Mucosa of descending colon (tissue), 3 donors: ENCODE measurements around the gene TH. TPM values are rescaled to one million over a fixed set of nuclear protein-coding genes. Genes with fewer than 3 reads are reported as not detected.

Experiments used
- ATAC-seq: fragments of 200-7000 bp; cut with Tn5 transposase; one replicate; pipeline ENCODE4 v1.9.1; 2020; ENCODE audit warnings: mild to moderate bottlenecking, moderate library complexity
- DNase-seq, 3 donors: peaks; one replicate each; pipeline ENCODE4 v3.0.0-alpha.2; 2020
- H3K36me3 ChIP-seq: fragments of 200-600 bp; one replicate; pipeline ENCODE4 v1.8.0; 2021; ENCODE audit warnings: low read depth, mild to moderate bottlenecking
- H3K4me1 ChIP-seq: fragments of 200-600 bp; one replicate; pipeline ENCODE4 v1.8.0; 2021; ENCODE audit warnings: low read depth, mild to moderate bottlenecking
- H3K4me3 ChIP-seq: fragments of 200-600 bp; one replicate; pipeline ENCODE4 v1.8.0; 2021; ENCODE audit warnings: mild to moderate bottlenecking
- H3K9me3 ChIP-seq: fragments of 200-600 bp; one replicate; pipeline ENCODE4 v1.8.0; 2021; ENCODE audit warnings: mild to moderate bottlenecking
- CTCF ChIP-seq: fragments of 200-600 bp; IDR thresholded peaks from one replicate; pipeline ENCODE4 v1.8.0; 2022; ENCODE audit warnings: antibody characterized with exemption, mild to moderate bottlenecking
- intact Hi-C, 2 donors: fragments of 100-400 bp; cut with DNase I in 1 of 2; cut with micrococcal nuclease in 1 of 2; formaldehyde crosslinking; loops; one replicate each; pipeline versions ENCODE4 v1.11.0 to v1.11.1; 2022; cut with DNase I, micrococcal nuclease
- total RNA-seq, 3 donors: library from RNA; stranded (reverse); fragmentation: NEBNext Ultra II Directional in 2 of 3; extraction: Animal tissue kit (Norgen Biotek cat#: 25700) in 2 of 3; gene quantifications; one replicate each; pipeline versions ENCODE4 v1.2.1 to v1.2.4, GENCODE V29; 2021 to 2023
- donor health status: DM: no; HTN: no; CAD: no; lungs with moderate emphysema.
- donor health status: DM: no; HTN: no; CAD: no.
- donor health status: DM: no; HTN: yes; CAD: no.

Gene TH
- total RNA-seq, 3 donors from 2014 or later = 0.17 TPM; not detected in 2

DNA sequence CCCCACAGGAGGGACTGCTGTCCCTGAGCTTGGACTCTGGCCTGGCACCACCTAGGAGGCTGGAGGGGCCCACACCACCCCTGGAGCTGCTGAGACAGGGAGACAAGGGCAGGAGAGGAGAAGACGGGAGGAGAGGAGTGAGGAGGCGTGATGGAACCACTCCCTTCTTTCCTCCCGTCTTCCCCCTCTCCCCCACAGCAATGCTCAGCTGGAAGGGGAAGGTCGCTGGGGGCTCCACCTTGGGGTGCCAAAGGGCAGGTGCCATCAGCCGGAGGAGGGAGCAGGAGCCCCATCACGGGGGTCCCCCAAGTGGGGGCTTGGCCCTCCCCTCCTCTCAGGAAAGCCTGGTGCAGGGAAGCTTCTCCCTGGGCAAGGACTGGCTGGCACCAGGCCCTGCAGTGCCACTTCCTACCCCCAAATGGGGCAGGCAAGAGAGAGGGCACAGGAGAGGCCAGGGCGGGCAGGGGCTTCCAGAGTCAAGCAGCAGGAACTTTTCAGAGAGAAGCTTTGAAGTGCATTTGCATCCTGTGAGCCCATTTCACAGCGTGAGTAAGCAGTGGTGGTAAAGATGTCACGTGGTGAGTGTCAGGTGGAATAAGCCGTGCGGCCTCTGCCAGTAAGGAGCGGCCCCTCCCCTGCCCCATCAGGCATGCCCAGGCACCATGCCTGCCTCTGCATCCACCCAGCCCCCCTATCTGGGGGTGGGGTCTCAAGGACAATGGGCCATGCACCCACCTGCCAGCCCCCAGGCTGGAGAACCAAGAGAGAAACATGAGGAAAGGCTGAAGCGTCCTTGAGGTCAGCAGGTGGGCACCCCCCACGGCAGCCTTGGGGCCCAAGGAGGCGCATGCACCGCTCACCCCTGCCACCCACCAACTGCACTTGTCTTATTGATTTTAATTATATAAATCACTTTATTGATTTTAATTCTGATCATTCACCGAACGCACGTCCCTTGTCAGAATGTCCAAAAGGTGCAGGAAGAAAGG lies 37.3 kb downstream of the TH start:
- peaks cover 5% of the 10 kb centered on the region for H3K4me1 ChIP-seq
- no peak for TF ChIP-seq CTCF
- DNase-seq (peak in 2 of 3 donors; percentile 8 to 28), ATAC-seq (no peak)
- no peaks in the 10 kb centered on the region for H3K9me3 ChIP-seq
- intact Hi-C loops = no loop called here
- no peaks in the 10 kb centered on the region for H3K36me3 ChIP-seq
- no peak overlapping the region for H3K4me3 ChIP-seq

- H3K9me3 ChIP-seq = no peaks in the 10 kb centered on the region
- peaks cover 5% of the 10 kb centered on the region for H3K4me1 ChIP-seq
- no peaks in the 10 kb centered on the region for H3K36me3 ChIP-seq
- intact Hi-C loops = no loop called here
- ATAC-seq (no peak), DNase-seq (peak in 2 of 3 donors; percentile 9 to 44)
- no peak for TF ChIP-seq CTCF
- H3K4me3 ChIP-seq = no peak overlapping the region
Measured at GRCh38 chr11:2133241-2134021, 38.2 kb downstream of the TH start.

- intact Hi-C loops = no loop called here
- DNase-seq (peak in 2 of 3 donors; percentile 15 to 40), ATAC-seq (no peak)
- Histone ChIP-seq H3K9me3 (no peaks in the 10 kb centered on the region), H3K4me3 (no peak overlapping the region), H3K4me1 (peaks cover 5% of the 10 kb centered on the region), H3K36me3 (no peaks in the 10 kb centered on the region)
- no peak for TF ChIP-seq CTCF
Measured at GRCh38 chr11:2132874-2133240, 38.8 kb downstream of the TH start.

DNA sequence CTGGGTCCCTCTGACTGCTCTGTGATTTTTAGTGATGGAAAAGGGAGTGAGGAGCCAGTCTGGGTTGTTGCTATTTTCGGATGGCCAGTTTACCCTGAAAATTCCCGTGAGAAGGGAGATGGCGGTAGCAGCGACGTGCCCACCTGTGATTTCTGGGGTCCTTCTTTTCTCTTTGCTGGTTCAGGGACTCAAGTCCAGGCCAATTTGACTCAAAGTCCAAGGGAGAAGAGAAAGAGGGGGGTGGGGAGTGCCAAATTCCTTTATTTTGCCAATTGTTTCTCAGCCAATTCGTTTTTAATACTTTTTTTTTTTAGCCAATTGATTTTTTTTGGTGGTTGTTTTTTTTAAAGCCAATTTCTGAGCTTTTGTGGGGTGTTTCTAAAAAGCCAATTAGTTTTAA lies 39.4 kb downstream of the TH start:
- Histone ChIP-seq H3K4me1 (no peaks in the 10 kb centered on the region), H3K36me3 (no peaks in the 10 kb centered on the region), H3K9me3 (no peaks in the 10 kb centered on the region), H3K4me3 (no peak overlapping the region)
- ATAC-seq (no peak), DNase-seq (no peak)
- intact Hi-C loops = no loop called here
- TF ChIP-seq CTCF = no peak

- no peak for ATAC-seq
- Histone ChIP-seq H3K9me3 (no peaks in the 10 kb centered on the region), H3K4me1 (no peaks in the 10 kb centered on the region), H3K4me3 (no peak overlapping the region), H3K36me3 (no peaks in the 10 kb centered on the region)
- DNase-seq = peak in 1 of 3 donors; percentile 22
- intact Hi-C loops = no loop called here
- no peak for TF ChIP-seq CTCF
Measured at GRCh38 chr11:2131371-2132236, 40.0 kb downstream of the TH start.
